NCI-H146 treated with DMSO at 0.1 percent for 48 hours (cell line): ENCODE results near the gene RHOB.

Experiments used
- DNase-seq: peaks from one replicate; lab custom pipeline; 2025; ENCODE audit not compliant: unreplicated experiment; lab: John Stamatoyannopoulos, UW

RHOB gene

GRCh38 chr2:20472569-20472968 lies 25.7 kb downstream of the RHOB start:
- DNase-seq, result no peak

DNA sequence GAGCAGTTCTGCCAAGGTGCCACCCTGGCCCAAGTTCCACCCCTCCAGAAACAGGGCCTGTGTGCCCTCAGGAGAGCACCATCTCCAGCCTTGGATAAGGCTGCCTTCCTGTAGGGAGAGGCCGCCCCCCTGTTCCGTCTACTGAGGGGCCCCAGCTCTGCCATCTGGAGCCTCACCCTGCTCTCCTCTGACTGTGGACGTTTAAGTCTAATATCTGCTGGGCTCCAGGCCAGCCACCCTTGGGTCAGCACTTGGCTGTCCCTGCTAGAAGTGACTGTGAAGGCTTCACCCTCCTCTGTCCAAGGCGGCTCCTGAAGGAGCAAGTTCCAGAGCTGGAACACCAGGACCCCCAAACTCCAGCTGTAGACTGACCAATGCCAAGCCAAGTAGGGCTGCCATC lies 26.3 kb downstream of the RHOB start:
- no peak for DNase-seq

DNA sequence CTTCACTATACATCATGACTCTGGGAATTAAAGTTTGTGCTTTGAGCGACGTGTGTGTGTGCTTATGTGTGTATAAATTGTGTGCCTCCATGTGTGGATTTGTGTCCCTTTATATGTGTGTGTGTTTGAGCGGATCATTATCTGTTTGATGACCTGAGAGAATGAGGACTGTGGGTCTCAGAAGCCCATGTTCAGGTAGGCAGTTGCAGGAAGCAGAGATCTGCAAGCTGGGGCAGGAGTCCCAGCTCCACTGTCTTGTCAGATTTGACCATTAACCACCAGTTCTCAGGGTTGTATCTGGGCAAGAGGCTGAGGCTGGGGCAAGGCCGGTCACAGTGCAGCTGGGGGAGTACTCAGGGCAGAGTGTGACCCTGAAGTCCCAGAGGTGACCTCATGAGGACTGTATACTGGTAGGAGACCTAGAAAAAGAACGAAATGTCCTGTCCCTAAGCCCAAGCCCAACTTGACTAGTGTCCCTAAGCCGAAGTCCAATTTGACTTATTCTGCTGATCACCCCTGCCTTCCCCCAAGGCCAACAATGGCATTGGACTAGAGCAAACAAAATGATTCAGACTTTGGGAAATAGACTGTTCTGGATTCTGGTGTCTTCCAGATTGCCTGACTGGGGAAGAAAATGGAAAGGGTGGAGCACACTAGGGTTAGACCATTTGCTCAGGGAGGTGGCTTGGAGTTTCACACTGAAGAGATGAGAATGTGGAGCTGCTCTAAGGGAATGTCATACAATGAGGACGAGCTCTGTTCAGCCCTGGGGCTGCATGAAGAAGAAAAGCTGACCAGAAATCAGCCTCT lies 28.1 kb downstream of the RHOB start:
- no peak for DNase-seq

DNA sequence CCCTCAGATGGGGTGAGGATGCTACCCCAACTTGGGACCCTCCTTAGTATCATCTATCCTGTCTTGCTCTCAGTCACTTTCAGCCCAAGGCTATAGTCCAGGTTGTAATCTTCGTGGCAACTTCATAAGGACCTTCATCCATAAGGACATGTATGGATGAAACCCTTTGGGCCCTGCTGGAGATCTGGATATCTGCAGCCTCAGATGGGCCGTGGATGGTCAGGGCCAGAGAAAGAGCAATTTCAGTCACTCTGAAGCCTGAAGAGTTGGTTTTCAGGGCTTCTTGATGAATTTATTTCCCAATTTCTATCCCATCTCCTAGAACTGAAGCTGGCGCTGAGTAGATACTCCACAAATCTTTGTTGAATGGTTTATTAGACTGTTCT lies 28.7 kb downstream of the RHOB start:
- DNase-seq, result no peak

DNA sequence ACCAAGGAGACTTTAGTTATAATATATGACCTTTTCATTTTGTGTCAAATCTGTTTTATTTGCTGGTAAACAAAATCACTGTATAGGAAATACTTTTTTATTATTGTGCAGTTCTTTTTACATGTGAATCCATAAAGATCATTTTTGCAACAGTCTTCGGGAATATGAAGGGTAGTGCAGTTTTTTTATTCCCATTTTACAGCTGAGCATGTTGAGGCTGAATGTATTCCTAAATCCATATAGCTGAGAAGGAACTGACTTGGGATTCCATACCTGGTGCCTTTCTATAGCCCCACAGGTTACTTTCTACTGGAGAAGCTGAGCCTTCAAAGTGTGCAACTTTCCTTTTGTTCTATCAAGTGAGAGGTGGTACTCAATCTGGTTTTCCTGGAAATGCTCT lies 29.6 kb downstream of the RHOB start:
- DNase-seq, result no peak

- DNase-seq, result no peak
Measured at GRCh38 chr2:20476950-20477349, 30.1 kb downstream of the RHOB start.

GRCh38 chr2:20478961-20479360 lies 32.1 kb downstream of the RHOB start:
- DNase-seq, result no peak

GRCh38 chr2:20479835-20480234 lies 33.0 kb downstream of the RHOB start:
- DNase-seq, result no peak

GRCh38 chr2:20480913-20481312 lies 34.0 kb downstream of the RHOB start:
- no peak for DNase-seq

DNA sequence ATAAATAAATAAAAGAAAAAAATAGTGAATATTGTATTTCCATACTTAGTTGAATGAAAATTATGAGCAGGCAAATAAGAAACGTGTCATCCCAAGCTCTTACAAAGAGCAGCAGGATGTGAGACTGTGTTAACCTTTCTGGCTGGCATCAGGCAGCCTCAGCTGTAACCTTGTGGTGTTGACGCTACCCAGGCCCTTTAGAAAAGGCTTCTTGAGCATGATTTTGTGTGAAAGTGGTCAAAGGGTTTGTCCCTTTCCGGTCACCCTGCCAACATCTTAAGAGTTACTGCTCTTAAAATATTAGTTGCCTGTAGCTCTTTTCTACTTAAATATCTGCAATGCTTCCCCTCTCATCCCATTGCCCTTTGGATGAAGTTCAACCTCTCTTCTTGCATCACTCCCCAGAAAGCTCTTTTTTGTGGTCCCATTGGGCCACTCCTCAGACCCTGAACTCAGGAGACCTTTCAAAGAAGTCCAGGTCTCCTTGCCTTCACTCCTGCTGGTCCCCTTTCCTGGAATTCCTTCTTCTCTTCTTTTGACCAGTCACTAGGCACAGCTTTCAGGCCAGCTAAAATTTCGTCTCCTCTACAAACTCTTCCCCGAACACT lies 35.0 kb downstream of the RHOB start:
- DNase-seq, result no peak

GRCh38 chr2:20482725-20483124 lies 35.9 kb downstream of the RHOB start:
- DNase-seq, result no peak

DNA sequence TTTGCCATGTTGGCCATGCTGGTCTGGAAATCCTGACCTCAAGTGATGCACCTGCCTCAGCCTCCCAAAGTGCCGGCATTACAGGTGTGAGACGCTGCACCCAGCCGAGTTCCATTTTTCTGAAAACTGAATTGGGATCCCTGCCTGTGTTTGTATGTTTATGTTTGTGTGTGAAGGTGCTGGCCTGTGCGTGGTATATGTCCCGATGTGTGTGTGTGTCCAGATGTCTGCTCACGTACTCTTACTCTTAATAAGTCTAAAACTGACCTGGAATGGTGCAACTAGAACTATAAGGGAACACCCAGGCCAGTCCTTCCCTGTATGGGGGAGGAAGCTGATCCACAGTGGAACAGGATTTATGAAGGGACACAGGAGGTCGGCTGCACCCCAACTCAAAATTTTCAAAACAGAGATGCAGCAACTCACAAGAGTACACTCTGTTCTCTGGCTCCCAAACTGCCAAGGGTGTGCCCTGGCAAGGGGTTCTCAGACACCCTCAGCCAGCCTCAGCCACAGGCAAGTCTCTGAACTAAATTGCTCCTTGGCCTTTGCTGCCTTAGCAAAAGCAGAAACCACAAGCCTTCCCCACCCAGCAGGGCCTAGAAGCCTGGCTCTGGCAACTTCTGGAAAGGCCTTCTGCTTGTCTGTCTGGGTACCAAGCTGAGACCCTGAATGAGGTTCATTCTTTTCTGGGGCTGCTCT lies 36.5 kb downstream of the RHOB start:
- no peak for DNase-seq

DNA sequence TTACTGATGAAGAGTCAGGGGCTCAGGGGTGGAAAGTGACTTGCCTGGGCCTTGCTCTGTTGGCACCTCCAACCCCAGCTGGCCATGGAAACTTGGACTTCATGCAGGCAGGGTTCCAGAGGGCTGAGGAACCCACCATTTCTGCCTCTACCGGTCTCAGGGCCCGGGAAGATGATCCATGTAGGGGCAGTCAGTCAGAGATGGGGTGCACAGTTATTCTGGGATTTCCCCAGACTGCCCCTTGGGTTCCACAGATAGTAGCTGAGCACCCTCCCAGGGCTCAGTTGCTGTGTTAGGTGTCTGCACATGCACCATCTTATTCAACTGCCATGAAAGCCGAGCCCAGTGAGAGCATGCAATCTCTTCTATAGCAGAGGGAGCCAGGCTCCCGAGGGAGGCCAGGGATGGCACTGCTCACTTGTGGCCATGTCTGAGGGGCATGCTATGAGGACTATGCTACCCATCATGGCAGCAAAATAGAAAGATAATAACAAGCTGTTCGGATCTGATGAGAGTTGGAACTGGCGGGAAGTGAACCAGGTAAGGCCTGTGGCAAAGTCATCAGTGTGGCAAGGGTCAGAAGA lies 37.3 kb downstream of the RHOB start:
- DNase-seq, result no peak

- DNase-seq, result no peak
Measured at GRCh38 chr2:20484810-20485611, 38.1 kb downstream of the RHOB start.

DNA sequence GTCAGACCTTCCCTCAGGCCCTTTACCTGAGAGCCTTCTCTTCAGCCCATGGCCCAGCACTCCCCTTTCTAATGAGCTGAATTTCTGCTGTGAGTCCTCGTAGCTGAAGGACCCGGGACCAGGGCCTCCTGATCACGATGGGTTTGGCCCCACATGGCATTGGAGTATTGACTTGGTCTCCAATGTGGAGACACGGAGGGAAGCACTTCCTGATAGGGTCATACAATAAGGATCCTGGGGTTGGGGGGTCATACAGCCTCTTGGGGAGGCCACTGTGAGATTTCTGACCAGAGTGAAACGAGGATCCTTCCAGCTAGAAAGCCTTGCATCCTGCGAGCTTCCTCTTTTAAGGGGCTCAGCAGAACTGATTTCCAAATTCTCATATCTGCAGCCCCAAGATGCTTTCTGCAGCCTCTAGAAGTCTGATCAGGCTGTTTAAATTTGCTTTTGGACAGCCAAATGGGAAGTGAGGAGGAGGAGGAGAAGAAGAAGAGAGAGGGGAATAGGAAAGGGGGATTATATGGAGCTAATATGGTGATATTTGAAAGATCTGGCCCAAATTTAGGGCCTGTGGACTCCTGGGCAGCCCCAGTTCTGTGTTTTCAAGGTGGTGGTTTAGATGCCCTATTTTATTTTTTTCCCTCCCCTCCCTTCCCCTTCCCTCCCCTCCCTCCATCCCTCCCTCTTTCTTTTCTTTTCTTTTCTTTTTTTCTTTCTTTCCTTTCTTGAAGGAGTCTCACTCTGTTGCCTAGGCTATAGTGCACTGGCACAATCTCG lies 38.9 kb downstream of the RHOB start:
- no peak for DNase-seq

DNA sequence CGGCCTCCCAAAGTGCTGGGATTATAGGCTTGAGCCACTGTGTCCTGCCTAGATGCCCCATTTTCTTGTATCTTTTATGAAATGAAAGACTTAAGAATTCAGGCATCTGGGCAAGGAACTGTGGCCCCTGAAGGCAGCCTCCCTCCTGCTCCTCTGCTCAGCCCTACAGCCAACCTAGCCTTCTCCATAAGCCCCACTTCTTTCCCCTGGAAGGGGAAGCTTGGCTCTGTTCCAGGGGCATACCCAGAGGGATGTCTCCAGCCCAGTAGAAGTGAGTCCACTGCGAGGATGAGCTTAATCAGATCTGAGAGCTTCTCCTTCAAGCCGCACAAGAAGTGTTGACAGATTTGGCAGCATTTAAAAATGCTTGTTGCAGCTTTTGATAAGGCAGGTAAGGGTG lies 39.7 kb downstream of the RHOB start:
- no peak for DNase-seq

DNA sequence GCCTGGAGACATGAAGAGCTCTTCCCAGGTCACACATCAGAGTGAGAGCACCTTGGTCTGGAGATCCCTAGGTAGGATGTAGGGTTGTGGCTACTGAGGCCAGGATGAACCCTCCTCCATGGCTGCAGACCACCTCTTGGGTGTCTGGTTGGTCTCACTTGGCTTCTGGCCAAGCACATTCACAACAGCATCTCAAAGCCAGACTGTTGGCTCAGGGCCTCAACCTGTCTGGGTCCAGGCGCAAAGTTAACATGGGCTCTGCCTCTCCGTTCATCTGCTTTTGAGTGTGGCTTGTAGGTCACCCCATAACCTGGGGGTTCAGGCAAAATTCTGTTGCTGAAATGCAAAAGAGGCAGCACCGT lies 40.1 kb downstream of the RHOB start:
- DNase-seq, result no peak

DNA sequence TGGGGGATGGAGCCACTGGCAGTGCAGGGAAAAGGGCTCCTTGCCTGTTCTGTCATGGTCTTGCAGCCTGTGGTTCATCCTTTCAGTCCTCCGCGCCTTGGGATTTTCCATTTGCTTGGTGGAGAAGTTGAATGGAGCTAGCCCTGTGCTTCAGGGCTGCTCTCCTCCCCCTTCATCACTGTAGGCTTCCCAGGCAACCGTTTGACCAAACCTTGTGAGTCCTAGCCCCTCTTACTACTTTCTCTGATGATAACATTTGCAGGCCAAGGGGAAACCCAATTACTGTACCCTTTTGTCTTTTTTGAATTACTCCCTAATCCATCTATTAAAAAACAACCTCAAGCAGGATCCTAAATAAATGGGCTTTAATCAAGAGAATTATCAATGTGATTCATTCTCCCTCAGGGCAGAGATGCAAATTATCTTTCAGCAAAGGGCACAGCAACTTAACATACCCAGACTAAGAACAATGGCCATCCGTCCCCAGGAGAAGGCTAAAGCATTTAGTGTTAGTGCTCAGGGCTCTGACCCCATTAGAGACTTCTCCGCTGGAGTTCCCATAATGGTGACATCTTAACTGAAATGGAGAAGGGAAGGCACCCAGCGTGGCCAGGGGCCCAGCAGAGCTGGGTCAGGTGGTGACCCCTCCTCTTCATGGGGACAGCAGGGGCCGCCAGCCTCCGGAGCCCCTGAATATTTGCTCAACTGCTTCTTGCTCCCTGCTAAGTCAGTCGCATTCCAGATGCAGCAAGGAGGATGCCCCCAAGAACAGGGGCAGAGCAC lies 40.7 kb downstream of the RHOB start:
- peak; percentile 32 for DNase-seq

DNA sequence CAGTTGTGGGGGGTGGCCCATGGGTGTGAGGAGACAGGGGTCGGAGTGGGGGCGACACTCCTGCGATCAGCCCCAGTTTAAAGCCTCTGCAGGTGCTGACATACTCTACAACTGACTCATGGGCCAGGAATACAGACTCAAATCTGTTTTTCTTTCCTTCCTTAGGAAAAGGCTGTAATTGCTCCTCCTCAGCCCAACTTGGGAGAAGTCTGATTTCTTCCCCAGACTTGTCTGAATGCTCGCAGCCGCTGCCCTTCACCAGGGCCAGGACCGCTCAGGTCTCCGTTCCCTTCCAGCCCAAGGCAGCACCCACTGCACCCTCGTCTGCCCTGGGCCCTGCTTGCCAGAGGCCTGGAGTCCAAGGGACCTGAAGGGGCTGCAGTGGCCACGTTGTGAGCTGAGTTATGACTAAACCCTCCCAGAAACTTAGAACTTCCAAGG lies 41.3 kb downstream of the RHOB start:
- no peak for DNase-seq

- DNase-seq, result no peak
Measured at GRCh38 chr2:20488782-20489181, 41.9 kb downstream of the RHOB start.
